ENCODE results near the gene PARP3. TPM values are rescaled to one million over a fixed set of nuclear protein-coding genes. Genes with fewer than 3 reads are reported as not detected.

Gene PARP3
- total and polyA plus RNA-seq, 2 of the 8 experiments (the other 6 are each of a cell fraction or from before 2014, with no cell fraction given): 1.3 to 1.6 TPM

DNA sequence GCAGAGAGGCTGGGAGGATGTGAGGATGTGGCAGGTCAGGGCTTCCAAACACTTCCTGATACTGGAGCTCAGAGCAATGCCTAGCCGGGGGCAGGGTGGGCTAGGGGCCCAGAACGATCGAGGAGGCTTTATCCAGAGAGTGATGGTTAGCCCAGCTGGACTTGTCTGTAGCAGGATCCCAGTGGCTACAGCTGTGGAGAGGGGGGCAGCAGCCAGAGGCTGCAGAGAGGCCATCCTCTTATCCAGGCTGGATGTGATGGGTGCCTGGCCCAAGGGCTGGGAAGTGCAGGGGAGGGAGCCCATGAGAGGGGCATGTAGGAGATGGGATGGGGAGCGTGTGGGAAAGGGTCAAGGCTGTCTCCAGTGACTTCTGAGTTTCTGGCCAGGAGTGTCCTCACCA lies 4.6 kb downstream of the PARP3 start (continued):
- TF ChIP-seq BACH1 (IDR thresholded peaks at IDR 0.05; ENCODE audit: low read length) (no peak), TAF1 (IDR thresholded peaks at IDR 0.05; ENCODE audit: low read depth, low read length) (no peak), YY1 (IDR thresholded peaks at IDR 0.05; ENCODE audit: low read depth, low read length) (no peak)
